OCI-LY3 (cell line): ENCODE results near the gene ABCC9.

ENCODE experiments used
- H2AFZ ChIP-seq: fragments of 200-600, 300-600 bp; shearing (Covaris generic); 2 replicates; pipeline ENCODE4 v1.6.0; 2014; ENCODE audit warnings: antibody characterized with exemption, low read depth, low read length
- H3K27ac ChIP-seq: fragments of 200-600, 300-600 bp; sonication (generic); 2 replicates; pipeline ENCODE4 v1.5.1; 2014; ENCODE audit warnings: mild to moderate bottlenecking, low read length, moderate library complexity, mixed read lengths
- H3K27me3 ChIP-seq: fragments of 200-600, 300-600 bp; sonication (generic); 2 replicates; pipeline ENCODE4 v1.6.1; 2014; ENCODE audit warnings: low read depth, low read length, mixed read lengths
- H3K36me3 ChIP-seq: fragments of 200-600, 300-600 bp; sonication (generic); replicated peaks from 2 replicates; pipeline ENCODE3; 2014; ENCODE audit warnings: low read depth, low read length, mixed read lengths
- H3K4me1 ChIP-seq: fragments of 300-600, 200-600 bp; sonication (generic); 2 replicates; pipeline ENCODE4 v1.6.1; 2014; ENCODE audit warnings: low read length, mixed read lengths
- H3K4me2 ChIP-seq: fragments of 200-600, 300-600 bp; sonication (generic); 2 replicates; pipeline ENCODE4 v1.6.1; 2014; ENCODE audit warnings: low read length, mixed read lengths
- H3K4me3 ChIP-seq: fragments of 300-600, 200-600 bp; sonication (generic); 2 replicates; pipeline ENCODE4 v1.5.1; 2014; ENCODE audit warnings: antibody characterized with exemption, mild to moderate bottlenecking, low read length, moderate library complexity
- H3K79me2 ChIP-seq: fragments of 300-600, 200-600 bp; shearing (Covaris generic); 2 replicates; pipeline ENCODE4 v1.6.1; 2014; ENCODE audit warnings: mild to moderate bottlenecking, low read length, mixed read lengths
- H3K9ac ChIP-seq: fragments of 300-600, 200-600 bp; shearing (Covaris generic); 2 replicates; pipeline ENCODE4 v1.6.0; 2014; ENCODE audit warnings: mild to moderate bottlenecking, low read length, moderate library complexity
- H3K9me3 ChIP-seq: fragments of 200-600, 300-600 bp; shearing (Covaris generic); 2 replicates; pipeline ENCODE4 v1.6.1; 2014; ENCODE audit warnings: low read length, mixed read lengths; ENCODE audit not compliant: insufficient read depth
- H4K20me1 ChIP-seq: fragments of 200-600, 300-600 bp; sonication (generic); 2 replicates; pipeline ENCODE4 v1.6.1; 2016; ENCODE audit warnings: low read length, mixed read lengths; ENCODE audit not compliant: insufficient read depth
- CTCF ChIP-seq: fragments of 200-600, 300-600 bp; sonication (generic); IDR thresholded peaks from 2 replicates; pipeline ENCODE4 v1.5.1; 2014; ENCODE audit warnings: antibody characterized with exemption, low read length, low read depth
- EZH2phosphoT487 ChIP-seq: fragments of 200-600 bp; shearing (Covaris generic); IDR thresholded peaks from 2 replicates; pipeline ENCODE4 v1.6.1; 2018; ENCODE audit warnings: antibody characterized with exemption, mixed run types, low read depth

The ABCC9 gene

GRCh38 chr12:21884936-21885335 lies 56.3 kb downstream of the ABCC9 start:
- Histone ChIP-seq H3K27ac (no peak overlapping the region), H3K27me3 (no peaks in the 10 kb centered on the region), H3K4me2 (no peak overlapping the region), H2AFZ (no peak overlapping the region), H3K79me2 (no peaks in the 10 kb centered on the region), H3K36me3 (no peaks in the 10 kb centered on the region), H3K4me3 (no peak overlapping the region), H3K9me3 (no peaks in the 10 kb centered on the region), H3K9ac (no peak overlapping the region), H3K4me1 (no peaks in the 10 kb centered on the region), H4K20me1 (no peaks in the 10 kb centered on the region)
- TF ChIP-seq CTCF, result no peak
- TF ChIP-seq EZH2phosphoT487, result no peak

GRCh38 chr12:21882635-21883034 lies 58.6 kb downstream of the ABCC9 start:
- Histone ChIP-seq H3K4me3 (no peak overlapping the region), H3K4me2 (no peak overlapping the region), H3K4me1 (no peaks in the 10 kb centered on the region), H4K20me1 (no peaks in the 10 kb centered on the region), H3K9me3 (no peaks in the 10 kb centered on the region), H3K27ac (no peak overlapping the region), H3K9ac (no peak overlapping the region), H3K36me3 (no peaks in the 10 kb centered on the region), H3K79me2 (no peaks in the 10 kb centered on the region), H3K27me3 (no peaks in the 10 kb centered on the region), H2AFZ (no peak overlapping the region)
- no peak for TF ChIP-seq EZH2phosphoT487
- TF ChIP-seq CTCF, result no peak

GRCh38 chr12:21881965-21882364 lies 59.3 kb downstream of the ABCC9 start:
- Histone ChIP-seq H2AFZ (no peak overlapping the region), H3K4me3 (no peak overlapping the region), H3K4me1 (no peaks in the 10 kb centered on the region), H3K27ac (no peak overlapping the region), H3K36me3 (no peaks in the 10 kb centered on the region), H3K4me2 (no peak overlapping the region), H4K20me1 (no peaks in the 10 kb centered on the region), H3K79me2 (no peaks in the 10 kb centered on the region), H3K9me3 (no peaks in the 10 kb centered on the region), H3K27me3 (no peaks in the 10 kb centered on the region), H3K9ac (no peak overlapping the region)
- TF ChIP-seq CTCF, result no peak
- no peak for TF ChIP-seq EZH2phosphoT487

- Histone ChIP-seq H2AFZ (no peak overlapping the region), H3K4me3 (no peak overlapping the region), H3K27ac (no peak overlapping the region), H4K20me1 (no peaks in the 10 kb centered on the region), H3K27me3 (no peaks in the 10 kb centered on the region), H3K4me1 (no peaks in the 10 kb centered on the region), H3K36me3 (no peaks in the 10 kb centered on the region), H3K9me3 (no peaks in the 10 kb centered on the region), H3K9ac (no peak overlapping the region), H3K79me2 (no peaks in the 10 kb centered on the region), H3K4me2 (no peak overlapping the region)
- no peak for TF ChIP-seq EZH2phosphoT487
- no peak for TF ChIP-seq CTCF
Observed at GRCh38 chr12:21879312-21879711, 61.9 kb downstream of the ABCC9 start.
